MCF 10A (cell line): ENCODE results near the gene SCAPER. TPM values are rescaled to one million over a fixed set of nuclear protein-coding genes. Genes with fewer than 3 reads are reported as not detected.
A peak's percentile ranks its signal among the peaks of the same experiment; 100 is the strongest.

Source experiments
- BruUV-seq: library from RNA; stranded (reverse); fragments of 400-500 nt; replicated peaks from 2 replicates; lab custom pipeline; 2021; lab: Mats Ljungman, UMichigan
- CTCF ChIA-PET: fragments of 300-600 bp; sonication (Branson Sonifier 250); formaldehyde crosslinking; extraction: SDS; loops from one replicate; lab custom pipeline; 2021; ENCODE audit warnings: antibody characterized with exemption, inconsistent platforms; lab: Yijun Ruan, JAX
- POLR2A ChIA-PET: fragments of 300-600, 350-650 bp; sonication (Branson Sonifier 250); formaldehyde crosslinking; extraction: SDS; loops from one replicate; lab custom pipeline; 2020; ENCODE audit warnings: antibody characterized with exemption, inconsistent platforms; lab: Yijun Ruan, JAX
- DNase-seq: peaks from one replicate; pipeline ENCODE4 v3.0.0-alpha.2; 2018; ENCODE audit not compliant: unreplicated experiment
- H3K27ac Mint-ChIP-seq: one replicate; pipeline ENCODE4 v1.8.0; 2022; ENCODE audit warnings: mild to moderate bottlenecking, low read depth, mixed read lengths; ENCODE audit not compliant: unreplicated experiment
- H3K27me3 Mint-ChIP-seq: one replicate; pipeline ENCODE4 v1.8.0; 2022; ENCODE audit warnings: mixed read lengths; ENCODE audit not compliant: insufficient read depth, unreplicated experiment
- H3K36me3 Mint-ChIP-seq: one replicate; pipeline ENCODE4 v1.8.0; 2022; ENCODE audit warnings: mild to moderate bottlenecking, moderate library complexity, mixed read lengths; ENCODE audit not compliant: insufficient read depth, unreplicated experiment
- H3K4me1 Mint-ChIP-seq: one replicate; pipeline ENCODE4 v1.8.0; 2022; ENCODE audit warnings: mixed read lengths; ENCODE audit not compliant: insufficient read depth, unreplicated experiment
- H3K4me3 Mint-ChIP-seq: one replicate; pipeline ENCODE4 v1.8.0; 2022; ENCODE audit warnings: mild to moderate bottlenecking, moderate library complexity, mixed read lengths; ENCODE audit not compliant: unreplicated experiment
- H3K9me3 Mint-ChIP-seq: one replicate; pipeline ENCODE4 v1.8.0; 2022; ENCODE audit warnings: mixed read lengths; ENCODE audit not compliant: unreplicated experiment
- CTCF ChIP-seq: fragments of 200-600 bp; IDR thresholded peaks from one replicate; pipeline ENCODE4 v1.8.0; 2022; ENCODE audit warnings: antibody characterized with exemption, mild to moderate bottlenecking; ENCODE audit not compliant: unreplicated experiment
- intact Hi-C: fragments of 100-400 bp; cut with micrococcal nuclease; formaldehyde crosslinking; loops from 2 replicates; pipeline ENCODE4 v1.14.1; 2022
- total RNA-seq: library from RNA; stranded (reverse); gene quantifications from 2 replicates; pipeline ENCODE4 v1.2.3, GENCODE V29; 2022

The SCAPER gene
- total RNA-seq, 1 experiment from 2014 or later, result 9.5 TPM

GRCh38 chr15:76802411-76802810 lies 102.7 kb downstream of the SCAPER start:
- Mint-ChIP-seq H3K4me1 (peaks cover 6% of the 10 kb centered on the region), H3K27ac (no peak overlapping the region), H3K9me3 (no peaks in the 10 kb centered on the region), H3K27me3 (no peaks in the 10 kb centered on the region), H3K36me3 (peaks cover 6% of the 10 kb centered on the region), H3K4me3 (no peak overlapping the region)
- ChIA-PET CTCF (no interaction called here), POLR2A (no interaction called here)
- DNase-seq, result no peak
- intact Hi-C loops, result no loop called here
- TF ChIP-seq CTCF, result no peak
- BruUV-seq, result no TSS peak

- BruUV-seq, result no TSS peak
- Mint-ChIP-seq H3K36me3 (peaks cover 6% of the 10 kb centered on the region), H3K27ac (no peak overlapping the region), H3K9me3 (no peaks in the 10 kb centered on the region), H3K4me1 (peaks cover 6% of the 10 kb centered on the region), H3K27me3 (no peaks in the 10 kb centered on the region), H3K4me3 (no peak overlapping the region)
- ChIA-PET CTCF (interaction anchor here (0.6 to 0.8 kb wide), 2 partner anchors 155 to 297 kb away, joined by 3 to 4 read pairs; no protein-coding TSS in a partner anchor), POLR2A (interaction anchor here (0.7 kb wide), 1 partner anchor 152 kb away, joined by 4 read pairs; no protein-coding TSS in a partner anchor)
- DNase-seq, result peak; percentile 63
- intact Hi-C loops, result no loop called here
- no peak for TF ChIP-seq CTCF
These were observed 105.4 kb downstream of the SCAPER start for GRCh38 chr15:76799760-76800159.

- ChIA-PET POLR2A (interaction anchor here (1.2 to 1.5 kb wide), 2 partner anchors 14 to 599 kb away, joined by 3 to 4 read pairs; no protein-coding TSS in a partner anchor), CTCF (no interaction called here)
- no peaks in the 10 kb centered on the region for H3K9me3 Mint-ChIP-seq
- no peaks in the 10 kb centered on the region for H3K27me3 Mint-ChIP-seq
- peaks cover 6% of the 10 kb centered on the region for H3K36me3 Mint-ChIP-seq
- no peak for TF ChIP-seq CTCF
- peaks cover 6% of the 10 kb centered on the region for H3K4me1 Mint-ChIP-seq
- intact Hi-C loops, result no loop called here
- no peak for DNase-seq
- no peak overlapping the region for H3K27ac Mint-ChIP-seq
- BruUV-seq, result no TSS peak
- H3K4me3 Mint-ChIP-seq, result no peak overlapping the region
These were observed 109.9 kb downstream of the SCAPER start for GRCh38 chr15:76795217-76795616.

GRCh38 chr15:76793162-76793561 lies 112.0 kb downstream of the SCAPER start:
- BruUV-seq, result no TSS peak
- H3K27me3 Mint-ChIP-seq, result no peaks in the 10 kb centered on the region
- CTCF ChIA-PET, result interaction anchor here (1.0 kb wide), 1 partner anchor 509 kb away, joined by 3 read pairs; no protein-coding TSS in a partner anchor
- no peaks in the 10 kb centered on the region for H3K4me1 Mint-ChIP-seq
- H3K4me3 Mint-ChIP-seq, result no peak overlapping the region
- no peak overlapping the region for H3K27ac Mint-ChIP-seq
- no peaks in the 10 kb centered on the region for H3K36me3 Mint-ChIP-seq
- POLR2A ChIA-PET, result no interaction called here
- no peak for DNase-seq
- no peak for TF ChIP-seq CTCF
- H3K9me3 Mint-ChIP-seq, result no peaks in the 10 kb centered on the region
- intact Hi-C loops, result no loop called here
